HepG2 (cell line): ENCODE data around the gene XPO1. TPM values are rescaled to one million over a fixed set of nuclear protein-coding genes. Genes with fewer than 3 reads are reported as not detected.

Source experiments
- GATA4 ChIP-seq: sonication (generic); IDR thresholded peaks from 2 replicates; pipeline ENCODE4 v1.6.1; 2016; ENCODE audit warnings: antibody characterized with exemption, low read depth, borderline replicate concordance
- HDAC1 ChIP-seq: sonication (generic); formaldehyde crosslinking; IDR thresholded peaks from 2 replicates; pipeline ENCODE4 v1.5.1; 2020; ENCODE audit warnings: mild to moderate bottlenecking, missing genetic modification reagents
- SNAPC2 ChIP-seq: sonication (generic); formaldehyde crosslinking; IDR thresholded peaks from 2 replicates; pipeline ENCODE4 v1.8.1; 2022; ENCODE audit warnings: mild to moderate bottlenecking, missing genetic modification reagents
- WIZ ChIP-seq: sonication (generic); formaldehyde crosslinking; IDR thresholded peaks from 2 replicates; pipeline ENCODE4 v1.5.1; 2020; ENCODE audit warnings: mild to moderate bottlenecking, missing genetic modification reagents
- ZNF30 ChIP-seq: sonication (generic); formaldehyde crosslinking; IDR thresholded peaks from 2 replicates; pipeline ENCODE4 v1.5.0; 2020; ENCODE audit warnings: mild to moderate bottlenecking, missing genetic modification reagents
- ZNF546 ChIP-seq: sonication (generic); formaldehyde crosslinking; conservative IDR thresholded peaks from 2 replicates; pipeline ENCODE4 v1.8.1; 2023; ENCODE audit warnings: mild to moderate bottlenecking, missing genetic modification reagents
- ZSCAN22 ChIP-seq: sonication (generic); formaldehyde crosslinking; IDR thresholded peaks from 2 replicates; pipeline ENCODE4 v1.4.0; 2020; ENCODE audit warnings: mild to moderate bottlenecking, missing genetic modification reagents
- polyA plus RNA-seq, 8 experiments: library from polyadenylated mRNA; depleted of rRNA in 3 of 8; stranded (reverse) in 7 of 8; unstranded in 1 of 8; fragments of >200 nt; fragmentation: Illumina TruSeq in 4 of 8; extraction: Trizol in 4 of 8; gene quantifications; 2 replicates each; pipeline versions ENCODE4 v1.2.1 to v1.2.3, GENCODE V29; 2011 to 2016; ENCODE audit warnings: low read depth in 4 of 8, missing spikeins in 1 of 8, mixed read lengths in 1 of 8; ENCODE audit not compliant: insufficient read depth in 1 of 8
- total RNA-seq, 5 experiments: library from RNA; depleted of rRNA; stranded (reverse); fragments of >200 nt; fragmentation: Illumina TruSeq; extraction: Trizol; gene quantifications; 2 replicates each; pipeline ENCODE4 v1.2.3, GENCODE V29; 2016; ENCODE audit warnings: low read depth in 1 of 5
- TF ChIP-seq, protein P1 (sequence below): sonication (generic); formaldehyde crosslinking; IDR thresholded peaks from 2 replicates; pipeline ENCODE4 v1.4.0; 2020; ENCODE audit warnings: missing genetic modification reagents
- TF ChIP-seq, protein P2 (sequence below): sonication (generic); formaldehyde crosslinking; IDR thresholded peaks from 2 replicates; pipeline ENCODE4 v1.4.0; 2020; ENCODE audit warnings: mild to moderate bottlenecking, missing genetic modification reagents
- TF ChIP-seq, protein P3 (sequence below): sonication (generic); formaldehyde crosslinking; IDR thresholded peaks from 2 replicates; pipeline ENCODE4 v1.4.0; 2020; ENCODE audit warnings: mild to moderate bottlenecking, missing genetic modification reagents

The XPO1 gene
- total and polyA plus RNA-seq, 2 of the 13 experiments (the other 11 are each of a cell fraction or from before 2014, with no cell fraction given), result 67.4 to 212 TPM

DNA sequence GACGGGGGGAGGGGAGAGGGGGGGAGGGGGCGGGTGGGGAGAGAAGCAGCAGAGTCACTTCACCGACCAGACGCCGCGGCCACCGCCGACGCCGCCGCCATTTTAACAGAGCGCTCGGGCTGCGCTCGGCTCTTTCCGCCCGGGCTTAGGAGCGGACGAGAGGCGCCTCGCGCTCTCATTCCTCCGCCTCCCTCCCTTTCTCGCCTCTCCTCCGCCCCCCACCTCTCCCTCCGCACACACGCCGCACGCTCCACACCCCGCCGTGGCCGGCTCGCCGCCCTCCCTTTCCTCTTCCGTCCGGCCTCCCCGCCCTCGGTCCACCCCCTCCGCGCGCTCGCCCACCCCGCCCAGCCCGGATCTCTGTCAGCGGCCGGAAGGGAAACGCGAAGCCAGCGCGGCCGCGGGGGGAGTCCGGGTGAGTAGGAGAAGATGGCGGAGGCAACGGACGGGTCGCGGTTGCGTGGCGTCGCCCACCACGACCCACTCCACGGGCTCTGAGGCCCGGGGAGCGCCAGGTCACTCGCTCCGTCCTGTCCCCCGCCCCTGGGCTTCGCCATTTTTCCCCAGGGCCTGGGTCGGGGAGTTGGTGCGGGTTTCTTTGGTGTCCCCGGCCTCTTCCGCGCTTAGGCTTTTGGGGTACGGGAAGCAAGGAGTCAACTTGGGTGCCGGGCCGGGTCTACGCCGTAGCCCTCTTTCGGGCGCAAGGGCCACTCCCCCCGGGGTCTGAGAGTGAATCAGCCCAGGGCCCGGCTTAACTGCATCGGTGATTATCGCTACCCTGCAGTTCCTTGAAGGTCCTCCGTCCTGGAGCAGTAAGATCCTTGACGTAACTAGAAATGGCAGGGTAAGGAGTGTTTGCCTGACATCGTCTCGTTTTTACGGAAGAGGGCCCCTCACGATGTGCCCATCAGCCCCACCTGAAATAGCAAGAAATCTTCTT lies 66.9 kb downstream of the XPO1 start, which contains the start of gene USP34 (continued):
- TF ChIP-seq, protein P1, sequence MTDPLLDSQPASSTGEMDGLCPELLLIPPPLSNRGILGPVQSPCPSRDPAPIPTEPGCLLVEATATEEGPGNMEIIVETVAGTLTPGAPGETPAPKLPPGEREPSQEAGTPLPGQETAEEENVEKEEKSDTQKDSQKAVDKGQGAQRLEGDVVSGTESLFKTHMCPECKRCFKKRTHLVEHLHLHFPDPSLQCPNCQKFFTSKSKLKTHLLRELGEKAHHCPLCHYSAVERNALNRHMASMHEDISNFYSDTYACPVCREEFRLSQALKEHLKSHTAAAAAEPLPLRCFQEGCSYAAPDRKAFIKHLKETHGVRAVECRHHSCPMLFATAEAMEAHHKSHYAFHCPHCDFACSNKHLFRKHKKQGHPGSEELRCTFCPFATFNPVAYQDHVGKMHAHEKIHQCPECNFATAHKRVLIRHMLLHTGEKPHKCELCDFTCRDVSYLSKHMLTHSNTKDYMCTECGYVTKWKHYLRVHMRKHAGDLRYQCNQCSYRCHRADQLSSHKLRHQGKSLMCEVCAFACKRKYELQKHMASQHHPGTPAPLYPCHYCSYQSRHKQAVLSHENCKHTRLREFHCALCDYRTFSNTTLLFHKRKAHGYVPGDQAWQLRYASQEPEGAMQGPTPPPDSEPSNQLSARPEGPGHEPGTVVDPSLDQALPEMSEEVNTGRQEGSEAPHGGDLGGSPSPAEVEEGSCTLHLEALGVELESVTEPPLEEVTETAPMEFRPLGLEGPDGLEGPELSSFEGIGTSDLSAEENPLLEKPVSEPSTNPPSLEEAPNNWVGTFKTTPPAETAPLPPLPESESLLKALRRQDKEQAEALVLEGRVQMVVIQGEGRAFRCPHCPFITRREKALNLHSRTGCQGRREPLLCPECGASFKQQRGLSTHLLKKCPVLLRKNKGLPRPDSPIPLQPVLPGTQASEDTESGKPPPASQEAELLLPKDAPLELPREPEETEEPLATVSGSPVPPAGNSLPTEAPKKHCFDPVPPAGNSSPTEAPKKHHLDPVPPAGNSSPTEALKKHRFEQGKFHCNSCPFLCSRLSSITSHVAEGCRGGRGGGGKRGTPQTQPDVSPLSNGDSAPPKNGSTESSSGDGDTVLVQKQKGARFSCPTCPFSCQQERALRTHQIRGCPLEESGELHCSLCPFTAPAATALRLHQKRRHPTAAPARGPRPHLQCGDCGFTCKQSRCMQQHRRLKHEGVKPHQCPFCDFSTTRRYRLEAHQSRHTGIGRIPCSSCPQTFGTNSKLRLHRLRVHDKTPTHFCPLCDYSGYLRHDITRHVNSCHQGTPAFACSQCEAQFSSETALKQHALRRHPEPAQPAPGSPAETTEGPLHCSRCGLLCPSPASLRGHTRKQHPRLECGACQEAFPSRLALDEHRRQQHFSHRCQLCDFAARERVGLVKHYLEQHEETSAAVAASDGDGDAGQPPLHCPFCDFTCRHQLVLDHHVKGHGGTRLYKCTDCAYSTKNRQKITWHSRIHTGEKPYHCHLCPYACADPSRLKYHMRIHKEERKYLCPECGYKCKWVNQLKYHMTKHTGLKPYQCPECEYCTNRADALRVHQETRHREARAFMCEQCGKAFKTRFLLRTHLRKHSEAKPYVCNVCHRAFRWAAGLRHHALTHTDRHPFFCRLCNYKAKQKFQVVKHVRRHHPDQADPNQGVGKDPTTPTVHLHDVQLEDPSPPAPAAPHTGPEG (CRISPR knock-in tag), result no peak
- TF ChIP-seq ZSCAN22 (CRISPR knock-in tag), result peak; percentile 55; the same call in 1 of the 2 replicates
- TF ChIP-seq, protein P2, sequence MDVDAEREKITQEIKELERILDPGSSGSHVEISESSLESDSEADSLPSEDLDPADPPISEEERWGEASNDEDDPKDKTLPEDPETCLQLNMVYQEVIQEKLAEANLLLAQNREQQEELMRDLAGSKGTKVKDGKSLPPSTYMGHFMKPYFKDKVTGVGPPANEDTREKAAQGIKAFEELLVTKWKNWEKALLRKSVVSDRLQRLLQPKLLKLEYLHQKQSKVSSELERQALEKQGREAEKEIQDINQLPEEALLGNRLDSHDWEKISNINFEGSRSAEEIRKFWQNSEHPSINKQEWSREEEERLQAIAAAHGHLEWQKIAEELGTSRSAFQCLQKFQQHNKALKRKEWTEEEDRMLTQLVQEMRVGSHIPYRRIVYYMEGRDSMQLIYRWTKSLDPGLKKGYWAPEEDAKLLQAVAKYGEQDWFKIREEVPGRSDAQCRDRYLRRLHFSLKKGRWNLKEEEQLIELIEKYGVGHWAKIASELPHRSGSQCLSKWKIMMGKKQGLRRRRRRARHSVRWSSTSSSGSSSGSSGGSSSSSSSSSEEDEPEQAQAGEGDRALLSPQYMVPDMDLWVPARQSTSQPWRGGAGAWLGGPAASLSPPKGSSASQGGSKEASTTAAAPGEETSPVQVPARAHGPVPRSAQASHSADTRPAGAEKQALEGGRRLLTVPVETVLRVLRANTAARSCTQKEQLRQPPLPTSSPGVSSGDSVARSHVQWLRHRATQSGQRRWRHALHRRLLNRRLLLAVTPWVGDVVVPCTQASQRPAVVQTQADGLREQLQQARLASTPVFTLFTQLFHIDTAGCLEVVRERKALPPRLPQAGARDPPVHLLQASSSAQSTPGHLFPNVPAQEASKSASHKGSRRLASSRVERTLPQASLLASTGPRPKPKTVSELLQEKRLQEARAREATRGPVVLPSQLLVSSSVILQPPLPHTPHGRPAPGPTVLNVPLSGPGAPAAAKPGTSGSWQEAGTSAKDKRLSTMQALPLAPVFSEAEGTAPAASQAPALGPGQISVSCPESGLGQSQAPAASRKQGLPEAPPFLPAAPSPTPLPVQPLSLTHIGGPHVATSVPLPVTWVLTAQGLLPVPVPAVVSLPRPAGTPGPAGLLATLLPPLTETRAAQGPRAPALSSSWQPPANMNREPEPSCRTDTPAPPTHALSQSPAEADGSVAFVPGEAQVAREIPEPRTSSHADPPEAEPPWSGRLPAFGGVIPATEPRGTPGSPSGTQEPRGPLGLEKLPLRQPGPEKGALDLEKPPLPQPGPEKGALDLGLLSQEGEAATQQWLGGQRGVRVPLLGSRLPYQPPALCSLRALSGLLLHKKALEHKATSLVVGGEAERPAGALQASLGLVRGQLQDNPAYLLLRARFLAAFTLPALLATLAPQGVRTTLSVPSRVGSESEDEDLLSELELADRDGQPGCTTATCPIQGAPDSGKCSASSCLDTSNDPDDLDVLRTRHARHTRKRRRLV (CRISPR knock-in tag), result peak; percentile 80; the same call in 1 of the 2 replicates
- peak; percentile 71 for TF ChIP-seq HDAC1 (CRISPR knock-in tag)
- peak; percentile 79; the same call in 1 of the 2 replicates for TF ChIP-seq ZNF546 (CRISPR knock-in tag)
- no peak for TF ChIP-seq SNAPC2
- TF ChIP-seq ZNF30 (CRISPR knock-in tag), result peak; percentile 84; the same call in 1 of the 2 replicates
- 0 out of 2 replicates have a peak, but pooled peaks have one; percentile 38 for TF ChIP-seq GATA4
- peak; percentile 86 for TF ChIP-seq WIZ
- TF ChIP-seq, protein P3, sequence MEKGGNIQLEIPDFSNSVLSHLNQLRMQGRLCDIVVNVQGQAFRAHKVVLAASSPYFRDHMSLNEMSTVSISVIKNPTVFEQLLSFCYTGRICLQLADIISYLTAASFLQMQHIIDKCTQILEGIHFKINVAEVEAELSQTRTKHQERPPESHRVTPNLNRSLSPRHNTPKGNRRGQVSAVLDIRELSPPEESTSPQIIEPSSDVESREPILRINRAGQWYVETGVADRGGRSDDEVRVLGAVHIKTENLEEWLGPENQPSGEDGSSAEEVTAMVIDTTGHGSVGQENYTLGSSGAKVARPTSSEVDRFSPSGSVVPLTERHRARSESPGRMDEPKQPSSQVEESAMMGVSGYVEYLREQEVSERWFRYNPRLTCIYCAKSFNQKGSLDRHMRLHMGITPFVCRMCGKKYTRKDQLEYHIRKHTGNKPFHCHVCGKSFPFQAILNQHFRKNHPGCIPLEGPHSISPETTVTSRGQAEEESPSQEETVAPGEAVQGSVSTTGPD (CRISPR knock-in tag), result peak; percentile 34; the same call in 1 of the 2 replicates
